Activated CD8-positive, alpha-beta T cell treated with anti-CD3 and anti-CD28 coated beads for 36 hours (primary cell): ENCODE measurements around the gene CMAS. TPM values are rescaled to one million over a fixed set of nuclear protein-coding genes. Genes with fewer than 3 reads are reported as not detected.
"Not testable (repeated sequence)": the region's sequence is repeated elsewhere in the genome, so short reads cannot be mapped to it uniquely, and the experiment has no call there.

Experiments
- ATAC-seq: fragments of 200-7000 bp; cut with Tn5 transposase; one replicate; pipeline ENCODE4 v1.10.0; 2021; ENCODE audit warnings: mild to moderate bottlenecking, moderate library complexity
- CTCF ChIA-PET: fragments of 350-600 bp; sonication (Branson Sonifier 250); formaldehyde crosslinking; loops from one replicate; lab custom pipeline; 2021; ENCODE audit warnings: antibody characterized with exemption; lab: Charles Lee
- POLR2A ChIA-PET: fragments of 350-600 bp; sonication (Branson Sonifier 250); formaldehyde crosslinking; loops from one replicate; lab custom pipeline; 2021; ENCODE audit warnings: antibody characterized with exemption; lab: Charles Lee
- DNase-seq: peaks from one replicate; pipeline ENCODE4 v3.0.0-alpha.2; 2020
- H3K27ac Mint-ChIP-seq: one replicate; pipeline ENCODE4 v1.8.0; 2021; ENCODE audit warnings: mild to moderate bottlenecking, mixed read lengths
- H3K27me3 Mint-ChIP-seq: one replicate; pipeline ENCODE4 v1.8.0; 2021; ENCODE audit warnings: mixed read lengths
- H3K36me3 Mint-ChIP-seq: one replicate; pipeline ENCODE4 v1.8.0; 2021; ENCODE audit warnings: low read depth, mixed read lengths
- H3K4me1 Mint-ChIP-seq: one replicate; pipeline ENCODE4 v1.8.0; 2021; ENCODE audit warnings: low read depth, mixed read lengths
- H3K4me3 Mint-ChIP-seq: one replicate; pipeline ENCODE4 v1.8.0; 2021; ENCODE audit warnings: mild to moderate bottlenecking, moderate library complexity, mixed read lengths
- H3K9me3 Mint-ChIP-seq: one replicate; pipeline ENCODE4 v1.8.0; 2021; ENCODE audit warnings: mixed read lengths
- CTCF ChIP-seq: fragments of 200-600 bp; IDR thresholded peaks from one replicate; pipeline ENCODE4 v1.8.0; 2022; ENCODE audit warnings: antibody characterized with exemption, mild to moderate bottlenecking
- intact Hi-C: fragments of 100-400 bp; cut with micrococcal nuclease; formaldehyde crosslinking; loops from one replicate; pipeline ENCODE4 v1.10.0; 2022
- total RNA-seq, 2 experiments: library from RNA; stranded (reverse); gene quantifications; one replicate each; pipeline ENCODE4 v1.2.3, GENCODE V29; 2021

Gene CMAS
- 10 to 100 TPM; 33.8 to 35.6 TPM for total RNA-seq

GRCh38 chr12:22046090-22046967 is at the start of gene CMAS:
Gene CMAS, plus strand, starts transcription at chr12:22046218. Its CDS starts 86 bp downstream, at chr12:22046304.
- ATAC-seq: peak; percentile 91
- intact Hi-C loops: no loop called here
- Mint-ChIP-seq H3K36me3 (peaks cover 2% of the 10 kb centered on the region), H3K9me3 (no peaks in the 10 kb centered on the region), H3K27me3 (no peaks in the 10 kb centered on the region), H3K27ac (peak within 1 kb of the TSS; percentile 91), H3K4me1 (peaks cover 39% of the 10 kb centered on the region), H3K4me3 (peak within 1 kb of the TSS; percentile 88)
- peak; percentile 86 for DNase-seq
- TF ChIP-seq CTCF: no peak
- POLR2A ChIA-PET: interaction anchor here (0.8 to 1.8 kb wide), 5 partner anchors 9 to 389 kb away, joined by 3 to 5 read pairs (median 4); partner anchors contain the start of gene LDHB
- CTCF ChIA-PET: interaction anchor here (0.8 to 2.1 kb wide), 3 partner anchors 28 to 413 kb away, joined by 3 to 6 read pairs (median 3); no protein-coding TSS in a partner anchor

GRCh38 chr12:21998295-21998694 is 47.7 kb upstream of the CMAS start:
- ChIA-PET POLR2A (interaction anchor here (0.6 kb wide), 1 partner anchor 457 kb away, joined by 3 read pairs; no protein-coding TSS in a partner anchor), CTCF (no interaction called here)
- Mint-ChIP-seq H3K4me3 (no peak overlapping the region), H3K9me3 (no peaks in the 10 kb centered on the region), H3K27ac (no peak overlapping the region), H3K36me3 (no peaks in the 10 kb centered on the region), H3K27me3 (peaks cover 3% of the 10 kb centered on the region), H3K4me1 (no peaks in the 10 kb centered on the region)
- no peak for ATAC-seq
- no peak for TF ChIP-seq CTCF
- intact Hi-C loops: no loop called here
- DNase-seq: no peak

GRCh38 chr12:21998782-21999181 is 47.2 kb upstream of the CMAS start:
- Mint-ChIP-seq H3K9me3 (no peaks in the 10 kb centered on the region), H3K27me3 (peaks cover 3% of the 10 kb centered on the region), H3K4me1 (no peaks in the 10 kb centered on the region), H3K36me3 (no peaks in the 10 kb centered on the region), H3K27ac (no peak overlapping the region), H3K4me3 (no peak overlapping the region)
- no peak for DNase-seq
- ChIA-PET CTCF (no interaction called here), POLR2A (interaction anchor here (0.6 kb wide), 1 partner anchor 457 kb away, joined by 3 read pairs; no protein-coding TSS in a partner anchor)
- no peak for TF ChIP-seq CTCF
- intact Hi-C loops: no loop called here
- ATAC-seq: no peak

GRCh38 chr12:22002430-22002829 is 43.6 kb upstream of the CMAS start:
- H3K4me3 Mint-ChIP-seq: no peak overlapping the region
- TF ChIP-seq CTCF: no peak
- no peaks in the 10 kb centered on the region for H3K36me3 Mint-ChIP-seq
- DNase-seq: no peak
- H3K27me3 Mint-ChIP-seq: peaks cover 2% of the 10 kb centered on the region
- no peaks in the 10 kb centered on the region for H3K9me3 Mint-ChIP-seq
- H3K4me1 Mint-ChIP-seq: no peaks in the 10 kb centered on the region
- H3K27ac Mint-ChIP-seq: no peak overlapping the region
- POLR2A ChIA-PET: no interaction called here
- intact Hi-C loops: no loop called here
- no peak for ATAC-seq
- CTCF ChIA-PET: interaction anchor here (1.6 kb wide), 1 partner anchor 15 kb away, joined by 4 read pairs; no protein-coding TSS in a partner anchor

- H3K27me3 Mint-ChIP-seq, intact Hi-C loops, DNase-seq, H3K36me3 Mint-ChIP-seq, H3K27ac Mint-ChIP-seq, H3K9me3 Mint-ChIP-seq, CTCF ChIA-PET, H3K4me1 Mint-ChIP-seq, ATAC-seq, POLR2A ChIA-PET, H3K4me3 Mint-ChIP-seq: not testable (repeated sequence)
Measured at GRCh38 chr12:22007794-22008193, 38.2 kb upstream of the CMAS start.
